Measurements from ENCODE around the gene HOXB8.

Gene HOXB8

DNA sequence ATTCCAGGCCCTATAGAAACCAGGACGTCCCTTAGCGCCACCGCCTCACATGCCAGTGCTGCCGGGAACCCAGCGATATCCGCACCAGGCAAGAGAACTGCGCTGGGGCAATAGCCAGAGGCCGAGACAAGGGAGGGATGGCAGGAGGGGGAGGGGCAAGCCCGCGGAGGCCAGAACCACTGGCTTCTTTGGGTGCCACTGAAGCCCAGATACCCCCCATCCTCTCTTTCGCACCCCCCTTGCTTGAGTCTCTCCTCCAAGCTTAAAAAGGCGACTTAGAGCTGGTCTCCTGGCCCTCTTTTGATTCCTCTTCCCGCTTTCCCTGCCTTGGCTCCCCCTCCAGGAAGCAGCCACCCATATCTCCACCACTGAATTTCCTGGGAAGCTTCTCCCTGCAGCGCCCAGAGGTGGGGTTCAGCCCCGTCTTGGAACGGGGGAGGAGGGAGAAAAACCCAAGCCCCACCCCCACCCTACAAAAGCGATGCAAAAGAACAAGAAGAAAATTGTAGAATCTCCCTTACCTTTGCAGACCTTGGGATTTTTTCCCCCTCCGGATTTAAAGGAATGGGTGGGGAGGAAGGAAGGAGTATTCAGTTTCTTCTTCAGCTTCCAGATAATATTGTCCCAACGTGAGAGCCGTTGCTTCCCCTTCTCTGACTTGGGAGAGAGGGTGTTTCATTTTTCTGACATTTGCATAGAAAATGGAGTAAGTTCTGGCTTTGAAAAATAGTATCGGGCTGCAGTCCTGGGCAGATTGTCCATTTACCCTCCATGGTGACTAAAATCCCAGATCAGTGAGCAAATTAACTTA lies 10.9 kb downstream of the HOXB8 start:
- Histone ChIP-seq H3K27me3 (ENCODE audit: control insufficient read depth in 5 of 5, insufficient read depth in 4 of 5, low read length in 5 of 5) (no peaks in the 10 kb centered on the region), H3K4me3 (ENCODE audit: low read depth in 1 of 5, low read length in 5 of 5) (peak overlapping the region; percentile 81 to 92 (median 83)), H3K4me1 (ENCODE audit: control insufficient read depth in 5 of 5, insufficient read depth in 5 of 5, low read length in 5 of 5) (peaks cover 0 to 49% (median 45%) of the 10 kb centered on the region in 5 donors), H3K9ac (ENCODE audit: low read length in 5 of 5) (peak overlapping the region; percentile 71 to 85 (median 83)), H3K36me3 (ENCODE audit: control insufficient read depth in 5 of 5, insufficient read depth in 5 of 5, low read length in 5 of 5) (peaks cover 0 to 4% (median 0%) of the 10 kb centered on the region in 5 donors), H3K27ac (ENCODE audit: low read depth, low read length) (peak overlapping the region; percentile 83), H3K9me3 (ENCODE audit: control insufficient read depth in 5 of 5, low read length in 5 of 5) (no peaks in the 10 kb centered on the region)

DNA sequence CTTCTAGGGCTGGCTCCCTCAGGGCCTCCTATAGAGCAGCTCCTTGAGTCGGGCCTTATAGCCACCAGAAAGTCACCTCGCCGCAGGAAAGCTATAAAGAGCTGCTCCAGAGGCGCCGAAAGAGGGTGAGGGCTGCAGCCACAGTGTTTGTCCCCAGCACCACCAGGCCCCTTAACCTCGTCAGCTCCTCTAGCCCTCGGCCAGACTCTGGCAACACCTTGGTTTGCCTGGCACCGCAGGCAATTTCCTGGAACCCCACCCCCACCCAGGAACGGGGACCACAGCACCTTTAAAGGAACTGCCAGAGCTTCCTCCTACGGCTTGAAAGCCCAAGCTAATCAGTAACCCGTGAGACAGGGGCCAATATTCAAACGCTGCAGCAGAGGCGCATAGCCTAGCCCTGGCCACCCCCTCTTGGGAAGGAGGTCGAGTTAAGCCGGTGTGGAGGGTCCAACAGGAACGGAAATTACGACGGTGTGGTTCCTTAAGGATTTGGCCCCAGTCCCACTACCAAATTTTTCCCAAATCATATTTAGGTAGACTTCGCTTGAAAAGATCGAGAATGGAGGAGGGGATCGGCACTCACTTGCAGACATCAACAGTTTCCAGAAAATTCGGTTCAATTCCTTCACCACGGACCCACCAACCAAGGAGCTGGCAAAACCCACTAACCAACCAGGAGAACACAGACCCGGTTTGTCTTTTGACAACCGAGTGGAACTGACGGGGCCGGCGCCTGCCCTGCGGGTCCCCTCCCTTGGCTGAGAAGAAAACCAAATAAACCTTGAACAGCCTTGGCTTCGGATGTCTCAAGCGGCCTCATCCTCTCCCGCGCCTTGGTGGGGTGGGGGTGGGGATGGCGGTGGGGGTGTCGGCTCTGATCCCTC lies 13.3 kb downstream of the HOXB8 start:
- H3K36me3 ChIP-seq (ENCODE audit: control insufficient read depth in 5 of 5, insufficient read depth in 5 of 5, low read length in 5 of 5): no peaks in the 10 kb centered on the region
- peak overlapping the region in 1 of 5 donors; percentile 35 for H3K9ac ChIP-seq (ENCODE audit: low read length in 5 of 5)
- H3K27me3 ChIP-seq (ENCODE audit: control insufficient read depth in 5 of 5, insufficient read depth in 4 of 5, low read length in 5 of 5): no peaks in the 10 kb centered on the region
- peaks cover 0 to 65% (median 60%) of the 10 kb centered on the region in 5 donors for H3K4me1 ChIP-seq (ENCODE audit: control insufficient read depth in 5 of 5, insufficient read depth in 5 of 5, low read length in 5 of 5)
- peak overlapping the region in 2 of 5 donors; percentile 81 to 83 for H3K4me3 ChIP-seq (ENCODE audit: low read depth in 1 of 5, low read length in 5 of 5)
- no peaks in the 10 kb centered on the region for H3K9me3 ChIP-seq (ENCODE audit: control insufficient read depth in 5 of 5, low read length in 5 of 5)
- no peak overlapping the region for H3K27ac ChIP-seq (ENCODE audit: low read depth, low read length)

DNA sequence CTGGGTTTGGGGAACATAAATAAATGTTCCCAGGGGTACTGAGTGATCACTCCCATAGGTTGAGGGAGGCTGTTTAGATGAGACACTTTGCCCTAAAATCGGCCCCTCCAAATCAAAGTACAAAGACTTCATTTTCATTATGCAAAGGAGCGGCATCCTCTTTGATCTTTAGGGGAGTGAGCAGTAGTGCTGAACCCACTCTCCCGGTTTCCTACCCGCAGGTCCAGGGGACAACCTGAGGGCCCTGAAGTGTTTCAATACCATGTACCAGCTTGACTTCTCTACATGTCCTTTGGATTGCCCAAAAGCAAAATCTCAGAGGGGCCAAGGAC lies 13.9 kb downstream of the HOXB8 start:
- H3K4me1 ChIP-seq (ENCODE audit: control insufficient read depth in 5 of 5, insufficient read depth in 5 of 5, low read length in 5 of 5): peaks cover 0 to 71% (median 65%) of the 10 kb centered on the region in 5 donors
- peaks cover 0 to 2% (median 0%) of the 10 kb centered on the region in 5 donors for H3K36me3 ChIP-seq (ENCODE audit: control insufficient read depth in 5 of 5, insufficient read depth in 5 of 5, low read length in 5 of 5)
- H3K9ac ChIP-seq (ENCODE audit: low read length in 5 of 5): peak overlapping the region in 1 of 5 donors; percentile 35
- H3K27ac ChIP-seq (ENCODE audit: low read depth, low read length): no peak overlapping the region
- H3K4me3 ChIP-seq (ENCODE audit: low read depth in 1 of 5, low read length in 5 of 5): no peak overlapping the region
- H3K27me3 ChIP-seq (ENCODE audit: control insufficient read depth in 5 of 5, insufficient read depth in 4 of 5, low read length in 5 of 5): no peaks in the 10 kb centered on the region
- H3K9me3 ChIP-seq (ENCODE audit: control insufficient read depth in 5 of 5, low read length in 5 of 5): no peaks in the 10 kb centered on the region

DNA sequence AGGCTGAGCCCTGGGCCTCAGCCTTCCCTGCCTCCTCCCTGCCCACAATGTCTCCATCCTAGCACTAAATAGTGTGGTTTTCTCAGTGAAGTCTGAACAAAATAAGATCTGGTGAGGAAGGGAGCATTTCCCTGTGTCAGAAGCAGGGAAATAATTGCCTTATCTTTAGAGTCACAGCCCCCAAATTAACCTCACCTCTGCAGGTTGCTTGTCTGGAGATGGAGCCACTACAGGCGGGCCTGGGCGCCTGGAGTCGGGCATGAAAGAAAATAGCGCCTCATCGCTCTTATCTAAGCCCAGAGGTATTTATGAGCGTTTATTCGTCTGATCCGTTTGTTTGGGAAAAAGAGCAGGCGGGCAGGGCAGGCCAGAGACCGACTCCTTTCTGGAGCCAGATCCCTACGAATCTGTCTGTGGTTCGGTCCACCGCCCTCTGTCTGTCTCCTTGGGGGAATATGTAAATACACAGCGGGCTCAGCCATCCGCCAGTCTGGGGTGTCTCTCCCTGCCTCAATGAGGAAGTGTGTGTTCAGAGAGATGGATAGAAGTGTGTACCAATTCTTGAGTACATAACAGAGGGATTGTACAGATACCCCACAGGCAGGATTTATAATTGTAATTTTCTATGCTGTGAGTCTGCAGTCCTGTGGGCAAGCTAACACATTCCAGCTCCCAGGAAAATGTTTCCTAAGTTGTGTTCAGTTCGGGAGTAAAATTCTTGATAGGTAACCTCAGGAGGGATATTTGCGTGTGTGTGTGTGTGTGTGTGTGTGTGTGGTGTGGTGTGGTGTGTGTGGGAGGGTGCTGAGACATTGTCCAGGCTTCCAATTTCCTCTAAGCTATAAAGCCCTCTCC lies 14.6 kb downstream of the HOXB8 start:
- H3K9me3 ChIP-seq (ENCODE audit: control insufficient read depth in 5 of 5, low read length in 5 of 5): no peaks in the 10 kb centered on the region
- H3K4me3 ChIP-seq (ENCODE audit: low read depth in 1 of 5, low read length in 5 of 5): no peak overlapping the region
- H3K4me1 ChIP-seq (ENCODE audit: control insufficient read depth in 5 of 5, insufficient read depth in 5 of 5, low read length in 5 of 5): peaks cover 0 to 74% (median 63%) of the 10 kb centered on the region in 5 donors
- no peaks in the 10 kb centered on the region for H3K27me3 ChIP-seq (ENCODE audit: control insufficient read depth in 5 of 5, insufficient read depth in 4 of 5, low read length in 5 of 5)
- no peak overlapping the region for H3K27ac ChIP-seq (ENCODE audit: low read depth, low read length)
- H3K9ac ChIP-seq (ENCODE audit: low read length in 5 of 5): no peak overlapping the region
- H3K36me3 ChIP-seq (ENCODE audit: control insufficient read depth in 5 of 5, insufficient read depth in 5 of 5, low read length in 5 of 5): peaks cover 0 to 7% (median under 1%) of the 10 kb centered on the region in 5 donors

DNA sequence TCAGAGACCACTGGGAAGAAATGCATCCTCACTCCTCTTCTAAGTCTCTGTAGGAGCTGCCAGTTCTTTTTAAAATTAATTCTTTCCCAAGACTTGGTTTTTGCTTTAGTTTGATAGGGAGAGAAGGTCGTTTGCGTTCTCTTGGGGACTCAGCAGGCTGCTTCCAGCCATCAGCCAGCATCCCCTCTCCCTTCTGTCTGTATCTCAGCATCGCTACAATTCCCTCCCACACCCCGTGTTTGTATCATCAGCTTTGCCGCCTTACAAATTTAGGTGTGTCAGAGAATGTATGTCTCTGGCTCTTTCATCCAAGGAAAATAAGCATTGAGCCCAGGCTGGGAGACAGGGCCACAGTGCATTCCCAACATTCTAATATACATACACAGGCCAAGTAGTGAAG lies 15.7 kb downstream of the HOXB8 start:
- no peak overlapping the region for H3K27ac ChIP-seq (ENCODE audit: low read depth, low read length)
- no peaks in the 10 kb centered on the region for H3K9me3 ChIP-seq (ENCODE audit: control insufficient read depth in 5 of 5, low read length in 5 of 5)
- peaks cover 0 to 15% (median 7%) of the 10 kb centered on the region in 5 donors for H3K36me3 ChIP-seq (ENCODE audit: control insufficient read depth in 5 of 5, insufficient read depth in 5 of 5, low read length in 5 of 5)
- no peak overlapping the region for H3K9ac ChIP-seq (ENCODE audit: low read length in 5 of 5)
- H3K4me1 ChIP-seq (ENCODE audit: control insufficient read depth in 5 of 5, insufficient read depth in 5 of 5, low read length in 5 of 5): peaks cover 2 to 72% (median 68%) of the 10 kb centered on the region in 5 donors
- H3K4me3 ChIP-seq (ENCODE audit: low read depth in 1 of 5, low read length in 5 of 5): no peak overlapping the region
- H3K27me3 ChIP-seq (ENCODE audit: control insufficient read depth in 5 of 5, insufficient read depth in 4 of 5, low read length in 5 of 5): no peaks in the 10 kb centered on the region

DNA sequence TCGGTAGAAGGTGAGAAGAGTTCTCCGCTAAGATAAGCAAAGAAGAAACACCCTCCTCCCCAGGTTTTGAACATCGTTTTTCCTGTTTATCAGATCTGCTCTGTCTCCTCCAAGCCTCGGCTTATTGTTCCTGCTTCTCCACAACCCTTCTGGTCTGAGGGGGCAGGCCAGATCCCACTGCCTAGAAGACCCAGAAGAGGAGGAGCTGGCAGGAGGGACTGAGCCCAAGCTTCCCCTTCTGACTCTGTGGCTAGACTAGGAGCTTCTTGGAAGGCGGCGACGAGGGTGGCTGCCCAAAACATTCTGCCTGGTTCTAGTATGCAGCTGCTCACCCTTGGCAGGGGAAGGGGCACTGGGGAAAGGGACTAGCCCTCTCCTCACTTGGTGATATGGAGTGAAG lies 16.4 kb downstream of the HOXB8 start:
- H3K9me3 ChIP-seq (ENCODE audit: control insufficient read depth in 5 of 5, low read length in 5 of 5): no peaks in the 10 kb centered on the region
- peaks cover 0 to 15% (median 7%) of the 10 kb centered on the region in 5 donors for H3K36me3 ChIP-seq (ENCODE audit: control insufficient read depth in 5 of 5, insufficient read depth in 5 of 5, low read length in 5 of 5)
- peak overlapping the region in 4 of 5 donors; percentile 60 to 78 (median 74) for H3K4me3 ChIP-seq (ENCODE audit: low read depth in 1 of 5, low read length in 5 of 5)
- H3K27me3 ChIP-seq (ENCODE audit: control insufficient read depth in 5 of 5, insufficient read depth in 4 of 5, low read length in 5 of 5): no peaks in the 10 kb centered on the region
- H3K27ac ChIP-seq (ENCODE audit: low read depth, low read length): peak overlapping the region; percentile 79
- H3K9ac ChIP-seq (ENCODE audit: low read length in 5 of 5): peak overlapping the region in 4 of 5 donors; percentile 65 to 83 (median 76)
- peaks cover 6 to 71% (median 69%) of the 10 kb centered on the region in 5 donors for H3K4me1 ChIP-seq (ENCODE audit: control insufficient read depth in 5 of 5, insufficient read depth in 5 of 5, low read length in 5 of 5)

DNA sequence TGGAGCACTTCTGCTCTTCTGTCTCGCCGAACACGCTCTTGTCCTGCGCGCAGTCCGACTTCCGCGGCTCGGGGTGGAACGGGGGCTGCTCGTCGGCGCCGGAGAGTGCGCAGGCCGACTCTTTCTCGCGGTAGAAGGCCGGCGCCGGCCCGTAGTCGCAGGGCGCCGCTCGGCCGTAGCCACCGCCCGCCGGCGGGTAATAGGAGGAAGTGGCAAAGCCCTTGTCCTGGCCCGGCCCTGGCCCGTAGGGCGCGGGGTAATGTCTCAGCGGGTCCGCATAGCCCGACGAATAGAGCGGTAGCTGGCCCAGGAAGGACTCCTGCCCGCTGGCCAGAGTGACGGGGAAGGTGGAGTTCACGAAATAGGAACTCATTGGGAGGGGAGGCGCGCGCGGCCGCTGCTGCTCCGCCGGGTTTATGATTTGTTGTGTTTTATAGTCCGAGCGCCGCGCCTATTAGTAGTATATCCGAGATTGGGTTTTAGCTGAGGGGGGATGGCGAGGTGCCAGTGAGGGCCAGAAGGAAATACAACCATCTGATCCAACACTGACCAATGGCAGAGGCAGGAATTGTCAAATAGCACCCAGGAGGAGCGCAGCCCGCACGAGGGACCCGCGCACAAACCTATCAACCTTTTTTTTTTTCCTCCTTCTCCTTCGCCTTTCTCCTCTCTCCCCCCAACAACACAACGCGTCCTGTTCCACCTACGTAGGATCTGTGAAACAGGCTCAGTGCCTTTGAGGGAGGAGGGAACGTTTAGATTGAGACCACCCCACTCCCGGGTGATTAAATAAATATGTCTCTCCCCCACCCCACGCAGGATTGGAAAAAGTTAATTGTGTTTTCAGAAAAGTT lies 17.1 kb downstream of the HOXB8 start:
- Histone ChIP-seq H3K4me3 (ENCODE audit: low read depth in 1 of 5, low read length in 5 of 5) (peak overlapping the region; percentile 73 to 82 (median 78)), H3K36me3 (ENCODE audit: control insufficient read depth in 5 of 5, insufficient read depth in 5 of 5, low read length in 5 of 5) (peaks cover 0 to 15% (median 7%) of the 10 kb centered on the region in 5 donors), H3K27ac (ENCODE audit: low read depth, low read length) (peak overlapping the region; percentile 79), H3K9ac (ENCODE audit: low read length in 5 of 5) (peak overlapping the region in 4 of 5 donors; percentile 65 to 83 (median 76)), H3K9me3 (ENCODE audit: control insufficient read depth in 5 of 5, low read length in 5 of 5) (no peaks in the 10 kb centered on the region), H3K27me3 (ENCODE audit: control insufficient read depth in 5 of 5, insufficient read depth in 4 of 5, low read length in 5 of 5) (no peaks in the 10 kb centered on the region), H3K4me1 (ENCODE audit: control insufficient read depth in 5 of 5, insufficient read depth in 5 of 5, low read length in 5 of 5) (peaks cover 6 to 71% (median 68%) of the 10 kb centered on the region in 5 donors)

DNA sequence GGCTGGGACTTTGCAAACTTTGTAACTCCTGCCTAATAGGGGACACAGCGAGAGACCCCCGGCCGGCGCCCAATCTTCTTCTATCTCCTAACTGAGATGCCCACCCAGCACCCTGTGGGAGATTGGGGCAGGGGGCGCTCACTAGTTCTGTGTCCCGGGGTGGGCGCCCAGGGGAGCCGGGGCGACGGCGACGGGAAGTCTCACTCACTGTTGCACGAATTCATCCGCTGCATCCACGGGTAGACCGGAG lies 17.6 kb downstream of the HOXB8 start:
- Histone ChIP-seq H3K9ac (ENCODE audit: low read length in 5 of 5) (peak overlapping the region in 4 of 5 donors; percentile 65 to 83 (median 76)), H3K36me3 (ENCODE audit: control insufficient read depth in 5 of 5, insufficient read depth in 5 of 5, low read length in 5 of 5) (peaks cover 0 to 15% (median 7%) of the 10 kb centered on the region in 5 donors), H3K4me1 (ENCODE audit: control insufficient read depth in 5 of 5, insufficient read depth in 5 of 5, low read length in 5 of 5) (peaks cover 6 to 70% (median 67%) of the 10 kb centered on the region in 5 donors), H3K27ac (ENCODE audit: low read depth, low read length) (peak overlapping the region; percentile 79), H3K27me3 (ENCODE audit: control insufficient read depth in 5 of 5, insufficient read depth in 4 of 5, low read length in 5 of 5) (no peaks in the 10 kb centered on the region), H3K4me3 (ENCODE audit: low read depth in 1 of 5, low read length in 5 of 5) (peak overlapping the region; percentile 73 to 82 (median 78)), H3K9me3 (ENCODE audit: control insufficient read depth in 5 of 5, low read length in 5 of 5) (no peaks in the 10 kb centered on the region)
